Measurements from ENCODE around the gene TRMT61A. TPM values are rescaled to one million over a fixed set of nuclear protein-coding genes. Genes with fewer than 3 reads are reported as not detected.

TRMT61A gene
- polyA plus RNA-seq, 3 donors = 2.7 to 7.1 (median 3.4) TPM

GRCh38 chr14:103512701-103513611 lies 16.0 kb upstream of the TRMT61A start:
- Mint-ChIP-seq H3K27ac (no peak overlapping the region), H3K36me3 (peaks cover 26 to 44% of the 10 kb centered on the region in 2 donors), H3K9me3 (no peaks in the 10 kb centered on the region), H3K27me3 (ENCODE audit: low read depth in 3 of 3) (peaks cover 2% of the 10 kb centered on the region in 3 donors), H3K4me1 (no peaks in the 10 kb centered on the region), H3K4me3 (no peak overlapping the region)
- Histone ChIP-seq H2AFZ (ENCODE audit: insufficient read depth, low read depth, low read length, poor library complexity, severe bottlenecking) (no peak overlapping the region), H3K4me3 (replicated peaks in 1 of 3; ENCODE audit: low read depth in 2 of 3, low read length in 3 of 3) (no peak overlapping the region), H3K9ac (ENCODE audit: insufficient read depth, low read length, poor library complexity, severe bottlenecking) (no peak overlapping the region), H3K9me3 (replicated peaks in 1 of 2; ENCODE audit: control insufficient read depth in 1 of 2, insufficient read depth in 1 of 2, low read length in 2 of 2) (no peaks in the 10 kb centered on the region), H3K79me2 (ENCODE audit: insufficient read depth, low read length) (no peaks in the 10 kb centered on the region), H3K36me3 (replicated peaks in 1 of 2; ENCODE audit: control insufficient read depth in 1 of 2, insufficient read depth in 2 of 2, low read length in 2 of 2) (peaks cover 17 to 40% of the 10 kb centered on the region in 2 donors), H3K4me2 (replicated peaks; ENCODE audit: extremely low read depth, low read length, poor library complexity, severe bottlenecking) (no peak overlapping the region), H3K27me3 (ENCODE audit: control insufficient read depth in 2 of 2, insufficient read depth in 2 of 2, low read length in 2 of 2) (no peaks in the 10 kb centered on the region), H4K20me1 (ENCODE audit: insufficient read depth, low read length) (peaks cover 36% of the 10 kb centered on the region), H3K27ac (ENCODE audit: low read depth in 1 of 2, low read length in 2 of 2) (no peak overlapping the region), H3K4me1 (ENCODE audit: control insufficient read depth in 1 of 2, insufficient read depth in 2 of 2, low read length in 2 of 2) (no peaks in the 10 kb centered on the region)
- no peak for TF ChIP-seq CTCF (IDR thresholded peaks at IDR 0.05)
- no peak for DNase-seq
- 85% methylated on average over 21 of the region's 25 CpGs for WGBS (ENCODE audit: insufficient coverage)
- intact Hi-C loops (cut with micrococcal nuclease) = no loop called here

- TF ChIP-seq CTCF (IDR thresholded peaks at IDR 0.05) = no peak
- Mint-ChIP-seq H3K4me3 (no peak overlapping the region), H3K27ac (no peak overlapping the region), H3K36me3 (peaks cover 16 to 29% of the 10 kb centered on the region in 2 donors), H3K4me1 (peaks cover 8% of the 10 kb centered on the region), H3K27me3 (ENCODE audit: low read depth in 3 of 3) (peaks cover 8 to 10% (median 9%) of the 10 kb centered on the region in 3 donors), H3K9me3 (peaks cover 0 to 3% (median 0%) of the 10 kb centered on the region in 7 donors)
- H3K4me3 ChIP-seq (replicated peaks in 1 of 3; ENCODE audit: low read depth in 2 of 3, low read length in 3 of 3) = no peak overlapping the region
- peaks cover 15 to 21% of the 10 kb centered on the region in 2 donors for H3K36me3 ChIP-seq (replicated peaks in 1 of 2; ENCODE audit: control insufficient read depth in 1 of 2, insufficient read depth in 2 of 2, low read length in 2 of 2)
- H3K27ac ChIP-seq (ENCODE audit: low read depth in 1 of 2, low read length in 2 of 2) = no peak overlapping the region
- peaks cover 7 to 9% of the 10 kb centered on the region in 2 donors for H3K4me1 ChIP-seq (ENCODE audit: control insufficient read depth in 1 of 2, insufficient read depth in 2 of 2, low read length in 2 of 2)
- 96% methylated on average over 16 of the region's 18 CpGs for whole genome bisulfite sequencing (ENCODE audit: insufficient coverage)
- intact Hi-C loops (cut with micrococcal nuclease) = no loop called here
- peaks cover 46% of the 10 kb centered on the region for H4K20me1 ChIP-seq (ENCODE audit: insufficient read depth, low read length)
- H2AFZ ChIP-seq (ENCODE audit: insufficient read depth, low read depth, low read length, poor library complexity, severe bottlenecking) = no peak overlapping the region
- peaks cover 0 to 4% of the 10 kb centered on the region in 2 donors for H3K27me3 ChIP-seq (ENCODE audit: control insufficient read depth in 2 of 2, insufficient read depth in 2 of 2, low read length in 2 of 2)
- H3K79me2 ChIP-seq (ENCODE audit: insufficient read depth, low read length) = no peaks in the 10 kb centered on the region
- H3K4me2 ChIP-seq (replicated peaks; ENCODE audit: extremely low read depth, low read length, poor library complexity, severe bottlenecking) = no peak overlapping the region
- DNase-seq = no peak
- no peaks in the 10 kb centered on the region for H3K9me3 ChIP-seq (replicated peaks in 1 of 2; ENCODE audit: control insufficient read depth in 1 of 2, insufficient read depth in 1 of 2, low read length in 2 of 2)
- no peak overlapping the region for H3K9ac ChIP-seq (ENCODE audit: insufficient read depth, low read length, poor library complexity, severe bottlenecking)
These were observed 14.2 kb upstream of the TRMT61A start for GRCh38 chr14:103514596-103515421.
